IMR-90 (cell line): ENCODE data around the gene CISTR. TPM values are rescaled to one million over a fixed set of nuclear protein-coding genes. Genes with fewer than 3 reads are reported as not detected.

Source experiments
- ATAC-seq: fragments of 200-7000 bp; cut with Tn5 transposase; 2 replicates; pipeline ENCODE4 v1.9.1; 2020; ENCODE audit warnings: low read depth, mild to moderate bottlenecking, moderate library complexity
- BruUV-seq: library from RNA; stranded (reverse); fragments of 400-500 nt; replicated peaks from 2 replicates; lab custom pipeline; 2021; lab: Mats Ljungman, UMichigan
- CTCF ChIA-PET: fragments of 300-600 bp; formaldehyde crosslinking; extraction: SDS; loops from one replicate; lab custom pipeline; 2021; ENCODE audit warnings: antibody characterized with exemption; lab: Yijun Ruan, JAX
- POLR2A ChIA-PET: fragments of 300-600 bp; sonication (Branson Sonifier 250); formaldehyde crosslinking; loops from one replicate; lab custom pipeline; 2022; ENCODE audit warnings: antibody characterized with exemption; ENCODE audit not compliant: unreplicated experiment; lab: Charles Lee
- DNase-seq: peaks from one replicate; pipeline ENCODE4 v3.0.0; 2013
- H2AFZ ChIP-seq: replicated peaks from 2 replicates; pipeline ENCODE3; 2013; ENCODE audit warnings: low read length, mild to moderate bottlenecking; ENCODE audit not compliant: poor library complexity
- H2AK5ac ChIP-seq: 2 replicates; pipeline ENCODE4 v1.6.1; 2013; ENCODE audit warnings: low read depth, low read length, inconsistent platforms
- H2AK9ac ChIP-seq: replicated peaks from 2 replicates; pipeline ENCODE3; 2013; ENCODE audit warnings: mild to moderate bottlenecking, low read depth, low read length, moderate library complexity; ENCODE audit not compliant: poor library complexity
- H2BK120ac ChIP-seq: 2 replicates; pipeline ENCODE4 v1.6.1; 2013; ENCODE audit warnings: low read depth, low read length, inconsistent platforms
- H2BK15ac ChIP-seq: 3 replicates; pipeline ENCODE4 v1.6.1; 2013; ENCODE audit warnings: low read depth, low read length, inconsistent platforms
- H2BK20ac ChIP-seq: 2 replicates; pipeline ENCODE4 v1.6.1; 2013; ENCODE audit warnings: low read depth, mild to moderate bottlenecking, inconsistent platforms, low read length, moderate library complexity
- H2BK5ac ChIP-seq: 2 replicates; pipeline ENCODE4 v1.6.1; 2013; ENCODE audit warnings: mild to moderate bottlenecking, low read depth, low read length, inconsistent platforms; ENCODE audit not compliant: poor library complexity, severe bottlenecking
- H3K14ac ChIP-seq: replicated peaks from 2 replicates; pipeline ENCODE4 v1.6.1; 2013; ENCODE audit warnings: low read depth, low read length, inconsistent platforms
- H3K18ac ChIP-seq: 2 replicates; pipeline ENCODE4 v1.6.1; 2013; ENCODE audit warnings: low read depth, low read length, control low read depth
- H3K23ac ChIP-seq: 2 replicates; pipeline ENCODE4 v1.6.1; 2013; ENCODE audit warnings: low read depth, low read length, inconsistent platforms
- H3K27ac ChIP-seq: 2 replicates; pipeline ENCODE4 v1.5.1; 2013; ENCODE audit warnings: mild to moderate bottlenecking, control low read depth, low read length; ENCODE audit not compliant: insufficient read depth
- H3K27me3 ChIP-seq: 2 replicates; pipeline ENCODE4 v1.6.1; 2013; ENCODE audit warnings: low read length; ENCODE audit not compliant: control insufficient read depth, insufficient read depth
- H3K36me3 ChIP-seq: 2 replicates; pipeline ENCODE4 v1.6.1; 2013; ENCODE audit warnings: low read length, mixed read lengths; ENCODE audit not compliant: control insufficient read depth, insufficient read depth
- H3K4ac ChIP-seq: 2 replicates; pipeline ENCODE4 v1.6.1; 2013; ENCODE audit warnings: low read depth, low read length, inconsistent platforms
- H3K4me1 ChIP-seq: 2 replicates; pipeline ENCODE4 v1.6.1; 2013; ENCODE audit warnings: low read length, mixed read lengths; ENCODE audit not compliant: control insufficient read depth, insufficient read depth
- H3K4me2 ChIP-seq: 2 replicates; pipeline ENCODE4 v1.6.1; 2013; ENCODE audit warnings: low read depth, mild to moderate bottlenecking, control low read depth, low read length, moderate library complexity
- H3K4me3 ChIP-seq: 2 replicates; pipeline ENCODE4 v1.5.1; 2013; ENCODE audit warnings: low read depth, mild to moderate bottlenecking, control low read depth, low read length, moderate library complexity; ENCODE audit not compliant: insufficient read depth
- H3K56ac ChIP-seq: 2 replicates; pipeline ENCODE4 v1.6.1; 2013; ENCODE audit warnings: low read length, inconsistent platforms; ENCODE audit not compliant: insufficient read depth; ENCODE audit errors: extremely low read depth
- H3K79me1 ChIP-seq, 2 experiments: 2 replicates each; pipeline ENCODE4 v1.6.1; 2013; ENCODE audit warnings: low read length in 2 of 2, inconsistent platforms in 1 of 2, low read depth in 1 of 2
- H3K9ac ChIP-seq: 2 replicates; pipeline ENCODE4 v1.6.1; 2013; ENCODE audit warnings: low read depth, low read length, control low read depth
- H3K9me1 ChIP-seq: 2 replicates; pipeline ENCODE4 v1.6.1; 2013; ENCODE audit warnings: low read length, inconsistent platforms; ENCODE audit not compliant: insufficient read depth
- H3K9me3 ChIP-seq: 2 replicates; pipeline ENCODE4 v1.6.1; 2013; ENCODE audit warnings: low read length; ENCODE audit not compliant: control insufficient read depth, insufficient read depth
- H4K20me1 ChIP-seq: 2 replicates; pipeline ENCODE4 v1.6.1; 2013; ENCODE audit warnings: low read length, inconsistent platforms; ENCODE audit not compliant: insufficient read depth
- H4K5ac ChIP-seq: 2 replicates; pipeline ENCODE4 v1.6.1; 2013; ENCODE audit warnings: mild to moderate bottlenecking, low read depth, low read length, control low read depth
- H4K8ac ChIP-seq, 2 experiments: 2 replicates each; pipeline ENCODE4 v1.6.1; 2013; ENCODE audit warnings: low read depth in 2 of 2, low read length in 2 of 2, control low read depth in 1 of 2, inconsistent platforms in 1 of 2
- H4K91ac ChIP-seq: 2 replicates; pipeline ENCODE4 v1.6.1; 2013; ENCODE audit warnings: low read depth, low read length, inconsistent platforms; ENCODE audit not compliant: insufficient read depth
- CEBPB ChIP-seq: IDR thresholded peaks from 2 replicates; pipeline ENCODE4 v1.6.1; 2012; ENCODE audit warnings: low read depth, low read length, improper control_type of control experiment
- CHD1 ChIP-seq: IDR thresholded peaks from 2 replicates; pipeline ENCODE4 v1.6.1; 2012; ENCODE audit warnings: low read depth, low read length, improper control_type of control experiment
- CTCF ChIP-seq: conservative IDR thresholded peaks from 2 replicates; pipeline ENCODE4 v1.5.1; 2012; ENCODE audit warnings: mild to moderate bottlenecking, low read depth, low read length, improper control_type of control experiment
- FOS ChIP-seq: fragments of 150-350 bp; IDR thresholded peaks from 2 replicates; pipeline ENCODE4 v1.6.1; 2016; ENCODE audit warnings: low read depth, low read length
- MAZ ChIP-seq: IDR thresholded peaks from 2 replicates; pipeline ENCODE4 v1.6.1; 2012; ENCODE audit warnings: low read depth, mild to moderate bottlenecking, low read length, improper control_type of control experiment, moderate library complexity, borderline replicate concordance
- POLR2A ChIP-seq: IDR thresholded peaks from 2 replicates; pipeline ENCODE4 v1.6.1; 2012; ENCODE audit warnings: mild to moderate bottlenecking, low read depth, low read length
- RAD21 ChIP-seq: IDR thresholded peaks from 2 replicates; pipeline ENCODE4 v1.6.1; 2012; ENCODE audit warnings: low read length, improper control_type of control experiment
- RFX5 ChIP-seq: IDR thresholded peaks from 2 replicates; pipeline ENCODE4 v1.8.0; 2012; ENCODE audit warnings: low read depth, mild to moderate bottlenecking, low read length, moderate library complexity
- WGBS, 2 experiments: methylation state at CpG; one replicate each; pipeline versions ENCODE4 v1.1.5 to v1.1.7; 2013; ENCODE audit warnings: missing lambda C conversion rate in 2 of 2; ENCODE audit not compliant: insufficient read length in 1 of 2; ENCODE audit errors: extremely low coverage in 2 of 2; 5-methylcytosine and 5-hydroxymethylcytosine counted together
- dilution Hi-C: fragments of 300-500 bp; cut with HindIII; formaldehyde crosslinking; loops from one replicate; pipeline ENCODE4 v1.14.3; 2018; ENCODE audit warnings: low sequenced_read_pairs; ENCODE audit not compliant: unreplicated experiment
- in situ Hi-C: fragments of 300-500 bp; cut with MboI; formaldehyde crosslinking; loops from 3 replicates; pipeline ENCODE4 v1.14.3; 2019; ENCODE audit warnings: low sequenced_read_pairs, inconsistent platforms, mixed read lengths
- intact Hi-C: fragments of 100-400 bp; cut with micrococcal nuclease; formaldehyde crosslinking; loops from 2 replicates; pipeline ENCODE4 v1.10.0; 2022
- polyA plus RNA-seq, 3 experiments: library from polyadenylated mRNA; depleted of rRNA; stranded (reverse); fragments of >200 nt; gene quantifications; 2 replicates each; pipeline ENCODE4 v1.2.3, GENCODE V29; 2012; ENCODE audit warnings: low replicate concordance in 1 of 3
- total RNA-seq: library from RNA; depleted of rRNA; stranded (reverse); fragments of >200 nt; gene quantifications from 2 replicates; pipeline ENCODE4 v1.2.3, GENCODE V29; 2012

Gene CISTR
- total and polyA plus RNA-seq, 2 of the 4 experiments (the other 2 are of a cell fraction) = not detected

GRCh38 chr12:53740130-53740491 is 11.7 kb downstream of the CISTR start:
- no peaks in the 10 kb centered on the region for H3K79me1 ChIP-seq
- intact Hi-C loops = no loop called here
- H3K9me1 ChIP-seq = no peaks in the 10 kb centered on the region; the same call in 1 of the 2 replicates
- no peak overlapping the region for H4K91ac ChIP-seq
- no peak overlapping the region for H2BK15ac ChIP-seq
- H3K56ac ChIP-seq = no peak overlapping the region
- peaks cover 81% of the 10 kb centered on the region for H3K27me3 ChIP-seq
- dilution Hi-C loops = no loop called here
- CTCF ChIA-PET = no interaction called here
- no CpG with 5 or more reads among the region's 3 CpGs for WGBS, 2 experiments
- no peak overlapping the region for H3K23ac ChIP-seq
- ATAC-seq (no peak), DNase-seq (no peak)
- no peak overlapping the region for H3K9ac ChIP-seq
- no peak overlapping the region for H3K4ac ChIP-seq
- H2AK9ac ChIP-seq = no peak overlapping the region
- no peak overlapping the region for H3K27ac ChIP-seq
- no peak overlapping the region for H4K5ac ChIP-seq
- no peak overlapping the region for H3K4me3 ChIP-seq
- no peaks in the 10 kb centered on the region for H4K20me1 ChIP-seq
- in situ Hi-C loops = loop anchor here (5.0 to 10.0 kb wide), 2 partner anchors 38 to 195 kb away; no protein-coding TSS in a partner anchor
- POLR2A ChIA-PET = no interaction called here
- no peak overlapping the region for H3K18ac ChIP-seq
- no peak overlapping the region for H2BK120ac ChIP-seq
- no peak overlapping the region for H2AFZ ChIP-seq
- H3K14ac ChIP-seq = no peak overlapping the region
- BruUV-seq = no TSS peak
- TF ChIP-seq POLR2A (no peak), FOS (no peak), CEBPB (no peak), RAD21 (no peak), CHD1 (no peak), MAZ (no peak), CTCF (no peak), RFX5 (no peak)
- no peak overlapping the region for H2BK20ac ChIP-seq
- H2AK5ac ChIP-seq = no peak overlapping the region
- H4K8ac ChIP-seq = no peak overlapping the region
- no peaks in the 10 kb centered on the region for H3K4me1 ChIP-seq
- no peaks in the 10 kb centered on the region for H3K36me3 ChIP-seq
- peak overlapping the region; percentile 16; the same call in 1 of the 2 replicates for H3K4me2 ChIP-seq
- H3K9me3 ChIP-seq = 0 out of 2 replicates have a peak, but pooled peaks cover 2% of the 10 kb centered on the region
- no peak overlapping the region for H2BK5ac ChIP-seq
